Left ventricle myocardium inferior (tissue), 1 donor: Measurements from ENCODE around the gene CNOT2. TPM values are rescaled to one million over a fixed set of nuclear protein-coding genes. Genes with fewer than 3 reads are reported as not detected.

ENCODE experiments used
- DNase-seq: peaks from one replicate; pipeline ENCODE4 v3.0.0-alpha.2; 2020
- H3K27ac ChIP-seq: fragments of 200-600 bp; replicated peaks from 2 replicates; pipeline ENCODE4 v1.8.0; 2021
- H3K27me3 ChIP-seq: fragments of 200-600 bp; 2 replicates; pipeline ENCODE4 v1.8.0; 2021; ENCODE audit warnings: low read depth
- H3K36me3 ChIP-seq: fragments of 200-600 bp; 2 replicates; pipeline ENCODE4 v1.8.0; 2021
- H3K4me1 ChIP-seq: fragments of 200-600 bp; 2 replicates; pipeline ENCODE4 v1.8.0; 2021
- H3K4me3 ChIP-seq: fragments of 200-600 bp; 2 replicates; pipeline ENCODE4 v1.8.0; 2021; ENCODE audit warnings: mild to moderate bottlenecking, moderate library complexity
- H3K9me3 ChIP-seq: fragments of 200-600 bp; replicated peaks from 2 replicates; pipeline ENCODE4 v1.8.0; 2021
- intact Hi-C: fragments of 100-400 bp; cut with micrococcal nuclease; formaldehyde crosslinking; loops from one replicate; pipeline ENCODE4 v1.11.0; 2022
- total RNA-seq: library from RNA; stranded (reverse); fragmentation: NEBNext Ultra II Directional; extraction: Animal tissue kit (Norgen Biotek cat#: 25700); gene quantifications from one replicate; pipeline ENCODE4 v1.2.1, GENCODE V29; 2021
- TF ChIP-seq, protein P1 (sequence below): fragments of 200-600 bp; IDR thresholded peaks from 2 replicates; pipeline ENCODE4 v1.8.0; 2021; ENCODE audit warnings: antibody characterized with exemption, mild to moderate bottlenecking, borderline replicate concordance
- donor health status: DM: no; HTN: yes; CAD: no; lungs with severe emphysema.

CNOT2 gene
- total RNA-seq, 1 donor from 2014 or later, result 33.0 TPM

- TF ChIP-seq, protein P1, sequence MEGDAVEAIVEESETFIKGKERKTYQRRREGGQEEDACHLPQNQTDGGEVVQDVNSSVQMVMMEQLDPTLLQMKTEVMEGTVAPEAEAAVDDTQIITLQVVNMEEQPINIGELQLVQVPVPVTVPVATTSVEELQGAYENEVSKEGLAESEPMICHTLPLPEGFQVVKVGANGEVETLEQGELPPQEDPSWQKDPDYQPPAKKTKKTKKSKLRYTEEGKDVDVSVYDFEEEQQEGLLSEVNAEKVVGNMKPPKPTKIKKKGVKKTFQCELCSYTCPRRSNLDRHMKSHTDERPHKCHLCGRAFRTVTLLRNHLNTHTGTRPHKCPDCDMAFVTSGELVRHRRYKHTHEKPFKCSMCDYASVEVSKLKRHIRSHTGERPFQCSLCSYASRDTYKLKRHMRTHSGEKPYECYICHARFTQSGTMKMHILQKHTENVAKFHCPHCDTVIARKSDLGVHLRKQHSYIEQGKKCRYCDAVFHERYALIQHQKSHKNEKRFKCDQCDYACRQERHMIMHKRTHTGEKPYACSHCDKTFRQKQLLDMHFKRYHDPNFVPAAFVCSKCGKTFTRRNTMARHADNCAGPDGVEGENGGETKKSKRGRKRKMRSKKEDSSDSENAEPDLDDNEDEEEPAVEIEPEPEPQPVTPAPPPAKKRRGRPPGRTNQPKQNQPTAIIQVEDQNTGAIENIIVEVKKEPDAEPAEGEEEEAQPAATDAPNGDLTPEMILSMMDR, result no peak
- Histone ChIP-seq H3K36me3 (peaks cover 43% of the 10 kb centered on the region), H3K27ac (no peak overlapping the region), H3K4me3 (no peak overlapping the region), H3K27me3 (no peaks in the 10 kb centered on the region), H3K4me1 (no peaks in the 10 kb centered on the region), H3K9me3 (no peaks in the 10 kb centered on the region)
- intact Hi-C loops, result no loop called here
- no peak for DNase-seq
Observed at GRCh38 chr12:70334742-70335141, 91.5 kb downstream of the CNOT2 start.

DNA sequence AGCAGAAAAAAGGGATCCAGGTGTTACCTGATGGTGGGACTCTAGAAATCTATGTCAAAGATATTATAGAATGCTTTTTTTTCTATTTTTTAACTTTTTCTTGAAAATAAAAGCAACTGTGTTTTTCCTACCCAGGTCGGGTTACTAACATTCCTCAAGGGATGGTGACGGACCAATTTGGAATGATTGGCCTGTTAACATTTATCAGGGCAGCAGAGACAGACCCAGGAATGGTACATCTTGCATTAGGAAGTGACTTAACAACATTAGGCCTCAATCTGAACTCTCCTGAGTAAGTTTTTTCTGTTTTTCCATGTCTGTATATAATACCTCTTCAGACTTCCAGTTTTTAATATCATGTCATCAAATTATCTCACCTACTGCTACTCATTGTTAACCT, 95.3 kb downstream of the CNOT2 start:
- TF ChIP-seq, protein P1, result no peak
- Histone ChIP-seq H3K4me3 (no peak overlapping the region), H3K9me3 (no peaks in the 10 kb centered on the region), H3K27ac (no peak overlapping the region), H3K36me3 (peaks cover 75% of the 10 kb centered on the region), H3K27me3 (no peaks in the 10 kb centered on the region), H3K4me1 (no peaks in the 10 kb centered on the region)
- no peak for DNase-seq
- intact Hi-C loops, result no loop called here

- Histone ChIP-seq H3K4me3 (no peak overlapping the region), H3K9me3 (no peaks in the 10 kb centered on the region), H3K27ac (no peak overlapping the region), H3K36me3 (peaks cover 48% of the 10 kb centered on the region), H3K27me3 (no peaks in the 10 kb centered on the region), H3K4me1 (no peaks in the 10 kb centered on the region)
- DNase-seq, result no peak
- intact Hi-C loops, result loop anchor here (10.0 kb wide), 1 partner anchor 446 kb away; no protein-coding TSS in a partner anchor
- TF ChIP-seq, protein P1, result no peak
Observed at GRCh38 chr12:70351076-70351475, 107.8 kb downstream of the CNOT2 start.

- H3K36me3 ChIP-seq, result peaks cover 25% of the 10 kb centered on the region
- intact Hi-C loops, result loop anchor here (10.0 kb wide), 1 partner anchor 449 kb away; no protein-coding TSS in a partner anchor
- TF ChIP-seq, protein P1, result no peak
Observed at GRCh38 chr12:70353780-70354660, 110.8 kb downstream of the CNOT2 start.

DNA sequence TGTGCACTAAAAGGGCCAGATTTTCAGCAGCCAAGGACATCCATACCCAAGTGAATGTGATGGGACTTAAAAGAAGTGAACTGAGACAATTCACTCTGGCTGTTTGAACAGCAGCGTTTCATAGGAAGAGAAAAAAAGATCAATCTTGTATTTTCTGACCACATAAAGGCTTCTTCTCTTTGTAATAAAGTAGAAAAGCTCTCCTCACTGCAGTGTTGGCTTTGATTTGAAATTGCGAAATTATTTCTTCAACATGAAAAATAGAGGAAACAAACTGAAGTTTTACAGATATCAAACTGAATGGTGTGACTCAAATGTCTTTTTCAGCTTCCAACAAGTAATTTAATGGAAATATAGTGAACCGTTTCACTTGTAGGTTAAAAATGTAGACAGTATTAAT, 111.6 kb downstream of the CNOT2 start:
- Histone ChIP-seq H3K27ac (no peak overlapping the region), H3K27me3 (no peaks in the 10 kb centered on the region), H3K4me1 (no peaks in the 10 kb centered on the region), H3K36me3 (peaks cover 25% of the 10 kb centered on the region), H3K4me3 (no peak overlapping the region), H3K9me3 (no peaks in the 10 kb centered on the region)
- TF ChIP-seq, protein P1, result no peak
- intact Hi-C loops, result loop anchor here (10.0 kb wide), 1 partner anchor 450 kb away; no protein-coding TSS in a partner anchor
- no peak for DNase-seq

More at GRCh38 chr12:70353780-70354660, 110.8 kb downstream of the CNOT2 start:
- no peaks in the 10 kb centered on the region for H3K9me3 ChIP-seq
- H3K27me3 ChIP-seq, result no peaks in the 10 kb centered on the region
- no peak overlapping the region for H3K27ac ChIP-seq
- H3K4me1 ChIP-seq, result no peaks in the 10 kb centered on the region
- no peak overlapping the region for H3K4me3 ChIP-seq
- DNase-seq, result no peak
